ENCODE results near the gene TPSD1.
"Not testable (repeated sequence)": the region's sequence is repeated elsewhere in the genome, so short reads cannot be mapped to it uniquely, and the experiment has no call there.

GRCh38 chr16:1226692-1227091 lies 29.2 kb upstream of the TPSD1 start:
- not testable (repeated sequence) for TF ChIP-seq CTCF (IDR thresholded peaks at IDR 0.05; ENCODE audit: borderline replicate concordance, extremely low read depth, low read length, poor library complexity, severe bottlenecking); EZH2 (IDR thresholded peaks at IDR 0.05; ENCODE audit: borderline replicate concordance, low read depth, low read length, severe bottlenecking)
